Stimulated activated CD8-positive, alpha-beta memory T cell treated with anti-CD3 and anti-CD28 coated beads, Interleukin-2, amount 100 ng/mL, for 1 hour (primary cell): Measurements from ENCODE around the gene ADCY9.
A peak's percentile ranks its signal among the peaks of the same experiment; 100 is the strongest.
"Not testable (repeated sequence)": the region's sequence is repeated elsewhere in the genome, so short reads cannot be mapped to it uniquely, and the experiment has no call there.

Experiments used
- DNase-seq, 2 donors: peaks; one replicate each; pipeline ENCODE4 v3.0.0-alpha.2; 2020; ENCODE audit warnings: low read depth in 2 of 2

Gene ADCY9

DNA sequence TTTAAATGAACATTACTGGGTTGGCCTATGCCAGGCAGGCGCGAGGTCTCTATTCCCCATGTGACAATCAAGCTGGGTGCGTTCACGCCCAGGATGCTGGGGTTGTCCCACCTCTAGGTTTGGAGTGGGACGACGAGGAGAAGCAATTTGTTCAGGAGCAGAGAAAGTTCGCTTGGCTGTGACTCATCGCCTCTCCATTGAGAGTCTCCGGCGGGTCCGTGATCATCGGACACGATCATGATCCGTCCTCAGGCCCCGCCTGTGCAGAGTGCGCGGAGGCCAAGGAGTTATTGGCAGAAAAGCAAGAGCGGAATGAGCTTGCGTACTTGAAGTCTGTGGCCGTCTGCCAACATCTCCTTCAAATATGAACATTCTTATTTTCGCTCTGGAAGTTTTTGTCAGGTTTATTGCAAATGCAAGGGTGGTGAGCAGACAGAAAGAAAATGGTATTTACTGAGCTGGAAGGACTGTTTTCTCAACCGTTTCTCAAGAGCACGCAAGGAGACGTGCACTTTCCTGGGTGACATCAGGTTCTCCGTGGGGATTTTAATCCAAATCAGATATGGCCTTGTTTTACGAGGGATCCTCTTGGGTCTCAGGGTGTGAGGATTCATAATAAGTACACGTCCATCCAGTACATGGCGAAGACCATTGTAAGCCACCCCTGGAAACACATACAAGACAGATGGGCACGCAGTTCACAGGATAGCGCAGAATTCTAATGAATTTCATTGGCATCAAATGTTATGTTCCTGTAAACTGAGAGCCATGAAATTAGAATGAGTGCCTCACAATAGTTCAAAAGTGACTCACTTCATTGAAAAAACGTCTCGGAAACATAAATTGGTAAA is 165.7 kb downstream of the ADCY9 start:
- no peak for DNase-seq

DNA sequence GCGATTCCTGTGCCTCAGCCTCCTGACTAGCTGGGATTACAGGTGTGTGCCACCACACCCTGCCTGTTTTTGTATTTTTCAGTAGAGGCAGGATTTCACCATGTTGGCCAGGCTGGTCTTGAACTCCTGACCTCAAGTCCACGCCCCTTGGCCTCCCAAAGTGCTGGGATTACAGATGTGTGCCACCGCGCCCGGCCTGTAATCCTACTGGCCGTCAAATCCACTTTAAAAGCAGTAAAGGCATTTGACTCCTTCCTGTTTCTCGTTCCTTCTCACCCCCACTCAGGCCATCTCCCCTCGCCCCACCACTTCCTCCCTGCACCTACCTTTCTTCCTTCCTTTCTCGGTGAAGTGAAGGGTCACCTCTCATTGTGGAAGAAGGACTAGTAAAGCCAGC is 166.3 kb downstream of the ADCY9 start:
- no peak for DNase-seq

GRCh38 chr16:3949287-3949686 is 167.0 kb downstream of the ADCY9 start:
- no peak for DNase-seq

- no peak for DNase-seq
These were observed 167.8 kb downstream of the ADCY9 start for GRCh38 chr16:3948378-3948995.

- DNase-seq, result no peak
These were observed 169.6 kb downstream of the ADCY9 start for GRCh38 chr16:3946604-3947180.

DNA sequence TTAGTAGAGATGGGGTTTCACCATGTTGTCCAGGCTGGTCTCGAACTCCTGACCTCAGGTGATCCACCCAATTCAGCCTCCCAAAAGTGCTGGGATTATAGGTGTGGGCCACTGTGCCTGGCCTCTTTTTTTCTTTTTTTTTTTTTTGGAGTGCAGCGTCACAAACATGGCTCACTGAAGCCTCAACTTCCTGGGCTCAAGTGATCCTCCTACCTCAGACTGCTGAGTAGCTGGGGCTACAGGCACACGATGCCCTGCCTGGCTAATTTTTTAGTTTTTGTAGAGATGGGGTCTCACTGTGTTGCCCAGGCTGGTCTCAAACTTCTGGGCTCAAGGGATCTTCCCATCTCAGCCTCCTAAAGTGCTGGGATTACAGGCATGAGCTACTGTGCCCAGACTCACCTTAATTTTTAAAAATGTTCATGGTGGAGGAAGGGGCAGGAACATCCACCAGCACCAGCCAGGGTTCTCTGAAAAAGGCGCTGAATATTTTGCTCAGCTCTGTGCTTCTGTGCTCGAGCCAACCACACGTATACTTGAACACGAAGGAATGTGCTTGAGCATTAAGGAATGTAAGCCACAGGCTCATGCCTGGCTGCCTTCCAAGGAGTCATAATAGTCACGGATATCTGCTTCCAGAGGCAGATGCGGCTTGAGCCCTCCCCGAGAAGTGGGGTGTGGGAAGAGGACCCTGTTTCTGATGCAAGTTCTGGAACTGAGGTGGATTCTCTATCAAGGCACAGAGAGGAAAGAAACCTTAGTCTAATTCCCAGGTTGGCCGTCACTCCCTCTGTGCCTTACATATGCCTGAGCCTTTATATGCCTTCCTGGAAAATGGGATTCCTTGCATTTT is 170.3 kb downstream of the ADCY9 start:
- DNase-seq, result no peak

GRCh38 chr16:3944457-3944856 is 171.8 kb downstream of the ADCY9 start:
- DNase-seq, result not testable (repeated sequence)

DNA sequence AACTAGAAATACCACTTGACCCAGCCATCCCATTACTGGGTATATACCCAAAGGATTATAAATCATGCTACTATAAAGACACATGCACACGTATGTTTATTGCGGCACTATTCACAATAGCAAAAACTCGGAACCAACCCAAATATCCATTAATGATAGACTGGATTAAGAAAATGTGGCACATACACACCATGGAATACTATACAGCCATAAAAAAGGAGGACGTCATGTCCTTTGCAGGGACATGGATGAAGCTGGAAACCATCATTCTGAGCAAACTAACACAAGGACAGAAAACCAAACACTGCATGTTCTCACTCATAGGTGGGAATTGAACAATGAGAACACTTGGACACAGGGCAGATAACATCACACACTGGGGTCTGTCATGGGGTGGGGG is 174.1 kb downstream of the ADCY9 start:
- not testable (repeated sequence) for DNase-seq

GRCh38 chr16:3938843-3939624 is 177.2 kb downstream of the ADCY9 start:
- DNase-seq, result peak; percentile 36 to 40

GRCh38 chr16:3938471-3938842 is 177.8 kb downstream of the ADCY9 start:
- no peak for DNase-seq

DNA sequence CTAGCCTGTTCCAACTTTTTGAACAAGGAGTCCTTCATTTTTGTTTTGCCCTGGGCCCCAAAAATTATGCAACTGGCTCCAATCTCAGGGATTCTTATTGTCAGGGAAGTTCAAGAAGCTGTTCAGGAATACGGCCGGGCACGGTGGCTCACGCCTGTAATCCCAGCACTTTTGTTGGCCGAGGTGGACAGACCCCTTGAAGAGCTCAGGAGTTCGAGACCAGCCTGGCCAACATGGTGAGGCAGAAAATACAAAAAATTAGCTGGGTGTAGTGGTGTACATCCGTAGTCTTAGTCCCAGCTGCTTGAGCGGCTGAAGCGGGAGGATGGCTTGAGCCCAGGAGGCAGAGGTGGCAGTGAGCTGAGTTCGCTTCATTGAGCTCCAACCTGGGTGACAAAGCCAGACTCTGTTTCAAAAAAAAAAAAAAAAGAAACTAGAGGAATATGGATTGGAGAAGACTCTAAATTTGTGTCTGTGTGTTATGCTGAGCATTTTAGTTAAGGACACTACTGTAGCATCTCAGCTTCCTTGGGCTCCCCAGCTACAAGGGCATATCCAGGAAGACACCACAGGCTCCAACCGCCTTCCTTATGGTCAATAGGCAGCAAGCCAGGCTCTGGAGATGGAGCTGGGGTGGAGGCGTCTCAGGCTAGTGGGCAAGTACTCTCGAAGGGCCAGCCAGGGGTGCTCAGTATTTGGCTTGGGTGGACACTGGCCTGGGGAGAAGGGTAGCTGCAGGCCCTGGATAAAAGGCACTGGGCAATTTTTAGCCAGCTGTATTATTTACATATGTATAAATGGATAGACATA is 179.0 kb downstream of the ADCY9 start:
- no peak for DNase-seq

GRCh38 chr16:3935921-3936320 is 180.3 kb downstream of the ADCY9 start:
- no peak for DNase-seq

- no peak for DNase-seq
These were observed 181.6 kb downstream of the ADCY9 start for GRCh38 chr16:3934491-3935181.

DNA sequence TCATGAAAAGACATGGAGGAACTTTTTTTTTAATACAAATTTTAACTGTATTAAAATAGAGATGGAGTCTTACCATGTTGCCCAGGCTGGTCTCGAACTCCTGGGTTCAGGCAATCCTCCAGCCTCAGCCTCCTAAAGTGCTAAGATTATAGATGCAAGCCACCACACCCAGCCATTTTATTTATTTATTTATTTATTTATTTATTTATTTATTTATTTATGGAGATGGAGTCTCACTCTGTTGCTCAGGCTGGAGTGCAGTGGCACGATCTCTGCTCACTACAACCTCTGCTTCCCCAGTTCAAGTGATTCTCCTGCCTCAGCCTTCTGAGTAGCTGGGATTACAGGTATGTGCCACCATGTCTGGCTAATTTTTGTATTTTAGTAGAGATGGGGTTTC is 189.1 kb downstream of the ADCY9 start:
- DNase-seq, result not testable (repeated sequence)

GRCh38 chr16:3924763-3925162 is 191.5 kb downstream of the ADCY9 start:
- DNase-seq, result no peak

DNA sequence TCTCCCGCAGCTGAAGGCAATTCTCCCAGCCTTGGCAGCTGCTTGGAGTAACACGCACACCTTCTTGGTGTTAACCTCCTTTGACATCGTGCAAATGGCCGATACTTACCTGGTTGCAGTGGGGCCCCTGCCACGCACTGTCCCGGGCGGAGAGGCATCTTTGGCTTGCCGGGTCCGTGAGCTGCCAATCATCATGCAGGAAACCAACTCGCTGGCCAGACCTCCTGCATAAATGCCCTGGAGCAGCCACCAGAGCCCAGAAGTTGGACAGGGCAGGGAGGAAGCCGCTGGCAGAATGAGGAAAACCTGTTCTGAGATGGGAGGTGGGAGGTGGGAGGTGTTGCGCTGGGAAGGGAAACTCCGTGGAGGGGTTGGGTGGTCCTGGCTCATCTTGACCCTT is 194.0 kb downstream of the ADCY9 start:
- no peak for DNase-seq

DNA sequence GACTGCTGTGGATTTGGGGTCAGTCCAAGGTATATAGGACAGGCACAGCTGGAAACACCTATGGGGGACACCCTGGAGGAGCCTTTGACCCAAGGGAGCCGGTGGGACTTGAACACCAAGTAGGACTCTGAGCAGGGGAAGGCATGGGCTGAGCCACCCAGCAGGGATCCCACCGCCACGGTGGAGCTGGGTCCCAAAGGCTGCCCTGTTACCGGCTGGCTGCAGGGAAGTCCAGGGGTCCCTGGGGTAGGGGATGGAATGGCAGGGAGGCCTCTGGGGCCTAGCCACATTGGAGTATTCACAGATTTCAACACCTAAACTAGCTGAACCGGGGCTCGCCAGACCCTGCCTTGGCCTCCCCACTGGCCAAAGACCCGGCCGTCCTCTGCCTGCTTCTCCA is 196.0 kb downstream of the ADCY9 start:
- DNase-seq, result no peak

DNA sequence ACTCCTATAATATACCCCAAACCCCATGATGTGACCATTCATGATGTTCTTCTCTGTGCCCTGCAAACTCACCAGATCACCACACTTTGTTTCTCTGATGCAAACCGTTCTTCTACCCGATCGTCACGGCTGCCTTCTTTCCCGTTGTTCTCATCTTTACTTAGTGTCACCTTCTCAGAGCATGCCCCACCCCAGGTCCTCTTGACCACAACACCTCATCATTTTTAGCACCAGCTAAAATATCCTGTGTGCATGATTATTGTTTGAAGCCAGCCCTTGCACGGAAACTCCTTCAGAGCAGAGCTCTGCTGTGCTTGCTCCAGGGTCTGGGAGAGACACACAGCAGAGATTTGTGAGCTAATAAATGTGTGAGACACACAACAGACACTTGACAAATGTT is 196.8 kb downstream of the ADCY9 start:
- no peak for DNase-seq

GRCh38 chr16:3915426-3916260 is 200.6 kb downstream of the ADCY9 start:
- no peak for DNase-seq
